ENCODE results near the gene FAAH. TPM values are rescaled to one million over a fixed set of nuclear protein-coding genes. Genes with fewer than 3 reads are reported as not detected.

Gene FAAH
- total and polyA plus RNA-seq, 4 donors: 13.9 to 34.8 (median 27.8) TPM

- H3K36me3 ChIP-seq (ENCODE audit: control insufficient read depth in 4 of 4, insufficient read depth in 4 of 4, low read length in 4 of 4): no peaks in the 10 kb centered on the region
- H3K9me3 ChIP-seq (ENCODE audit: control insufficient read depth in 4 of 4, insufficient read depth in 3 of 4, low read length in 3 of 4): peaks cover 0 to 8% (median 4%) of the 10 kb centered on the region in 4 donors
- H3K4me1 ChIP-seq (ENCODE audit: control insufficient read depth in 5 of 5, insufficient read depth in 5 of 5, low read length in 5 of 5): peaks cover 0 to 29% (median 9%) of the 10 kb centered on the region in 5 donors
- no peak for TF ChIP-seq CTCF (IDR thresholded peaks at IDR 0.05; ENCODE audit: control extremely low read depth, extremely low read depth)
- H3K27ac ChIP-seq (ENCODE audit: low read depth in 1 of 2, low read length in 1 of 2): no peak overlapping the region
- no peak overlapping the region for H3K9ac ChIP-seq (ENCODE audit: insufficient read depth in 1 of 2, low read length in 2 of 2)
- DNase-seq: peak in 2 of 3 donors; percentile 17 to 45
- no peak for ATAC-seq (ENCODE audit: insufficient read depth, low FRiP score)
- WGBS, 2 donors: 77% methylated on average over 10 of the region's 10 CpGs
- H3K4me3 ChIP-seq: no peak overlapping the region
- H3K27me3 ChIP-seq (ENCODE audit: control insufficient read depth in 3 of 3, insufficient read depth in 3 of 3, low read length in 2 of 3): no peaks in the 10 kb centered on the region
These were observed 2.6 kb downstream of the FAAH start for GRCh38 chr1:46396441-46397398.

- no peaks in the 10 kb centered on the region for H3K36me3 ChIP-seq (ENCODE audit: control insufficient read depth in 4 of 4, insufficient read depth in 4 of 4, low read length in 4 of 4)
- peaks cover 0 to 30% (median 9%) of the 10 kb centered on the region in 5 donors for H3K4me1 ChIP-seq (ENCODE audit: control insufficient read depth in 5 of 5, insufficient read depth in 5 of 5, low read length in 5 of 5)
- no peak overlapping the region for H3K4me3 ChIP-seq
- H3K27ac ChIP-seq (ENCODE audit: low read depth in 1 of 2, low read length in 1 of 2): no peak overlapping the region
- peak overlapping the region in 1 of 2 donors; percentile 42 for H3K9ac ChIP-seq (ENCODE audit: insufficient read depth in 1 of 2, low read length in 2 of 2)
- no peak for TF ChIP-seq CTCF (IDR thresholded peaks at IDR 0.05; ENCODE audit: control extremely low read depth, extremely low read depth)
- no peaks in the 10 kb centered on the region for H3K27me3 ChIP-seq (ENCODE audit: control insufficient read depth in 3 of 3, insufficient read depth in 3 of 3, low read length in 2 of 3)
- WGBS, 2 donors: 58 to 75% methylated on average over 9 of the region's 9 CpGs
- ATAC-seq (ENCODE audit: insufficient read depth, low FRiP score): no peak
- no peak for DNase-seq
- peaks cover 0 to under 1% (median 0%) of the 10 kb centered on the region in 4 donors for H3K9me3 ChIP-seq (ENCODE audit: control insufficient read depth in 4 of 4, insufficient read depth in 3 of 4, low read length in 3 of 4)
These were observed 5.2 kb downstream of the FAAH start for GRCh38 chr1:46399307-46399706.

- Histone ChIP-seq H3K9ac (ENCODE audit: insufficient read depth in 1 of 2, low read length in 2 of 2) (no peak overlapping the region), H3K4me3 (no peak overlapping the region), H3K4me1 (ENCODE audit: control insufficient read depth in 5 of 5, insufficient read depth in 5 of 5, low read length in 5 of 5) (peaks cover 0 to 20% (median 6%) of the 10 kb centered on the region in 5 donors), H3K27me3 (ENCODE audit: control insufficient read depth in 3 of 3, insufficient read depth in 3 of 3, low read length in 2 of 3) (no peaks in the 10 kb centered on the region), H3K27ac (ENCODE audit: low read depth in 1 of 2, low read length in 1 of 2) (no peak overlapping the region), H3K36me3 (ENCODE audit: control insufficient read depth in 4 of 4, insufficient read depth in 4 of 4, low read length in 4 of 4) (no peaks in the 10 kb centered on the region), H3K9me3 (ENCODE audit: control insufficient read depth in 4 of 4, insufficient read depth in 3 of 4, low read length in 3 of 4) (no peaks in the 10 kb centered on the region)
- 70 to 77% methylated on average over 4 of the region's 4 CpGs for WGBS, 2 donors
- DNase-seq (no peak), ATAC-seq (ENCODE audit: insufficient read depth, low FRiP score) (no peak)
- TF ChIP-seq CTCF (IDR thresholded peaks at IDR 0.05; ENCODE audit: control extremely low read depth, extremely low read depth): no peak
These were observed 6.3 kb downstream of the FAAH start for GRCh38 chr1:46400421-46400820.

Data from lung (tissue), 12 donors.